ENCODE results near the gene RETREG3. TPM values are rescaled to one million over a fixed set of nuclear protein-coding genes. Genes with fewer than 3 reads are reported as not detected.
"Not testable (repeated sequence)": the region's sequence is repeated elsewhere in the genome, so short reads cannot be mapped to it uniquely, and the experiment has no call there.

The RETREG3 gene
- total and polyA plus RNA-seq, 8 donors = 28.8 to 78.0 (median 41.4) TPM

GRCh38 chr17:42613699-42614295 lies 4.6 kb upstream of the RETREG3 start:
- Histone ChIP-seq H3K4me3 (no peak overlapping the region), H3K9me3 (no peaks in the 10 kb centered on the region), H3K4me1 (peaks cover 11 to 17% (median 15%) of the 10 kb centered on the region in 3 donors), H3K36me3 (peaks cover 0 to 36% (median 9%) of the 10 kb centered on the region in 3 donors), H3K27me3 (no peaks in the 10 kb centered on the region), H3K27ac (no peak overlapping the region)
- ATAC-seq (no peak), FAIRE-seq (no peak), DNase-seq (peak in 1 of 6 donors; percentile 41)
- intact Hi-C loops (cut with DNase I) = no loop called here
- TF ChIP-seq CTCF (IDR thresholded peaks at IDR 0.05) = no peak
- 95 to 96% methylated on average over 17 of the region's 17 CpGs for WGBS, 2 donors

- Histone ChIP-seq H3K36me3 (peaks cover 0 to 36% (median 9%) of the 10 kb centered on the region in 3 donors), H3K9me3 (no peaks in the 10 kb centered on the region), H3K27me3 (no peaks in the 10 kb centered on the region), H3K4me3 (no peak overlapping the region), H3K4me1 (peaks cover 4 to 21% (median 16%) of the 10 kb centered on the region in 3 donors), H3K27ac (no peak overlapping the region)
- intact Hi-C loops (cut with DNase I) = no loop called here
- FAIRE-seq = no peak
- 92 to 99% methylated on average over 4 of the region's 4 CpGs for WGBS, 2 donors
- DNase-seq = no peak
- ATAC-seq = no peak
- no peak for TF ChIP-seq CTCF (IDR thresholded peaks at IDR 0.05)
Measured at GRCh38 chr17:42612013-42612412, 2.8 kb upstream of the RETREG3 start.

- peak overlapping the region; percentile 18 to 87 (median 48) for H3K27ac ChIP-seq
- 10 to 14% methylated on average over 34 to 36 of the region's 42 CpGs for WGBS, 2 donors
- H3K9me3 ChIP-seq; FAIRE-seq; intact Hi-C loops (cut with DNase I); H3K27me3 ChIP-seq: not testable (repeated sequence)
- DNase-seq (peak in 5 of 6 donors; percentile 26 to 81 (median 65)), ATAC-seq (peak; percentile 12 to 28 (median 18))
- peaks cover 4 to 35% (median 16%) of the 10 kb centered on the region in 3 donors for H3K4me1 ChIP-seq
- H3K36me3 ChIP-seq = peaks cover 0 to 27% (median 6%) of the 10 kb centered on the region in 3 donors
- H3K4me3 ChIP-seq = peak overlapping the region; percentile 51 to 76 (median 58)
Measured at GRCh38 chr17:42609814-42610801, 934 bp upstream of the RETREG3 start.

GRCh38 chr17:42608305-42609181 lies 631 bp downstream of the RETREG3 start:
- FAIRE-seq (no peak), DNase-seq (peak in 1 of 6 donors; percentile 59), ATAC-seq (peak; percentile 47 to 76 (median 71))
- peak overlapping the region; percentile 51 to 76 (median 64) for H3K4me3 ChIP-seq
- peak overlapping the region; percentile 58 to 92 (median 76) for H3K27ac ChIP-seq
- H3K9me3 ChIP-seq = no peaks in the 10 kb centered on the region
- intact Hi-C loops (cut with DNase I) = no loop called here
- no peaks in the 10 kb centered on the region for H3K27me3 ChIP-seq
- 0 to 1% methylated on average over 28 to 30 of the region's 30 CpGs for WGBS, 2 donors
- H3K4me1 ChIP-seq = peaks cover 4 to 35% (median 16%) of the 10 kb centered on the region in 3 donors
- H3K36me3 ChIP-seq = peaks cover 0 to 11% (median 0%) of the 10 kb centered on the region in 3 donors
- TF ChIP-seq CTCF (IDR thresholded peaks at IDR 0.05) = no peak
